Activated CD4-positive, alpha-beta T cell treated with anti-CD3 and anti-CD28 coated beads, Interleukin-10, Interleukin-2, amounts not matched to agents 100 ng/mL and 50 ng/mL, durations not matched to agents 16 hours and 8 hours (primary cell): Measurements from ENCODE around the gene NCOA1.

Source experiments
- DNase-seq: peaks from one replicate; pipeline ENCODE4 v3.0.0-alpha.2; 2020

The NCOA1 gene

GRCh38 chr2:24710806-24711205, 219.8 kb downstream of the NCOA1 start:
- DNase-seq = no peak

GRCh38 chr2:24711865-24712264, 220.8 kb downstream of the NCOA1 start:
- no peak for DNase-seq

- DNase-seq = no peak
Measured at GRCh38 chr2:24712296-24712695, 221.2 kb downstream of the NCOA1 start.

- no peak for DNase-seq
Measured at GRCh38 chr2:24717263-24717951, 226.4 kb downstream of the NCOA1 start.

GRCh38 chr2:24720310-24720709, 229.3 kb downstream of the NCOA1 start:
- DNase-seq = no peak

- DNase-seq = peak; percentile 8
Measured at GRCh38 chr2:24721470-24721869, 230.4 kb downstream of the NCOA1 start.

GRCh38 chr2:24722141-24722790, 231.2 kb downstream of the NCOA1 start:
- DNase-seq = no peak

- no peak for DNase-seq
Measured at GRCh38 chr2:24723191-24723590, 232.1 kb downstream of the NCOA1 start.

GRCh38 chr2:24723665-24724064, 232.6 kb downstream of the NCOA1 start:
- DNase-seq = no peak

- no peak for DNase-seq
Measured at GRCh38 chr2:24724111-24724775, 233.2 kb downstream of the NCOA1 start.

GRCh38 chr2:24725956-24726355, 234.9 kb downstream of the NCOA1 start:
- DNase-seq = no peak

GRCh38 chr2:24730481-24730880, 239.4 kb downstream of the NCOA1 start:
- no peak for DNase-seq

GRCh38 chr2:24731040-24731439, 240.0 kb downstream of the NCOA1 start:
- no peak for DNase-seq

GRCh38 chr2:24731923-24732322, 240.9 kb downstream of the NCOA1 start:
- DNase-seq = no peak

- DNase-seq = no peak
Measured at GRCh38 chr2:24734741-24735140, 243.7 kb downstream of the NCOA1 start.

- DNase-seq = no peak
Measured at GRCh38 chr2:24739354-24740025, 248.4 kb downstream of the NCOA1 start.

- DNase-seq = no peak
Measured at GRCh38 chr2:24740142-24740541, 249.1 kb downstream of the NCOA1 start.

- no peak for DNase-seq
Measured at GRCh38 chr2:24742730-24743129, 251.7 kb downstream of the NCOA1 start.

- no peak for DNase-seq
Measured at GRCh38 chr2:24743924-24744323, 252.9 kb downstream of the NCOA1 start.

GRCh38 chr2:24744356-24744755, 253.3 kb downstream of the NCOA1 start:
- DNase-seq = no peak

- DNase-seq = no peak
Measured at GRCh38 chr2:24745825-24746224, 254.8 kb downstream of the NCOA1 start.

GRCh38 chr2:24747299-24747698, 256.2 kb downstream of the NCOA1 start:
- DNase-seq = no peak

- DNase-seq = no peak
Measured at GRCh38 chr2:24749069-24749691, 258.1 kb downstream of the NCOA1 start.
